Amygdala (tissue), 56 donors: ENCODE results near the gene CCDC7.
"Not testable (repeated sequence)": the region's sequence is repeated elsewhere in the genome, so short reads cannot be mapped to it uniquely, and the experiment has no call there.

ENCODE experiments used
- DNase-seq, 56 donors: peaks; one replicate each; lab custom pipeline; 2025; lab: John Stamatoyannopoulos, UW

CCDC7 gene

GRCh38 chr10:32680803-32681557 is 235.0 kb downstream of the CCDC7 start:
- no peak for DNase-seq

GRCh38 chr10:32684291-32684690 is 238.4 kb downstream of the CCDC7 start:
- no peak for DNase-seq

- DNase-seq, result no peak
These were observed 241.2 kb downstream of the CCDC7 start for GRCh38 chr10:32687116-32687515.

- no peak for DNase-seq
These were observed 241.6 kb downstream of the CCDC7 start for GRCh38 chr10:32687546-32687945.

- DNase-seq, result peak in 2 of 56 donors; percentile 0 to 40
These were observed 246.2 kb downstream of the CCDC7 start for GRCh38 chr10:32692174-32692573.

GRCh38 chr10:32693441-32693979 is 247.6 kb downstream of the CCDC7 start:
- no peak for DNase-seq

GRCh38 chr10:32699683-32700082 is 253.7 kb downstream of the CCDC7 start:
- not testable (repeated sequence) for DNase-seq

- DNase-seq, result no peak
These were observed 267.6 kb downstream of the CCDC7 start for GRCh38 chr10:32713560-32713959.

GRCh38 chr10:32731527-32731926 is 285.6 kb downstream of the CCDC7 start:
- DNase-seq, result no peak

- no peak for DNase-seq
These were observed 293.0 kb downstream of the CCDC7 start for GRCh38 chr10:32738958-32739357.

- no peak for DNase-seq
These were observed 298.4 kb downstream of the CCDC7 start for GRCh38 chr10:32744321-32744720.

- no peak for DNase-seq
These were observed 300.9 kb downstream of the CCDC7 start for GRCh38 chr10:32746869-32747268.

- DNase-seq, result no peak
These were observed 305.6 kb downstream of the CCDC7 start for GRCh38 chr10:32751582-32751981.

- DNase-seq, result not testable (repeated sequence)
These were observed 309.0 kb downstream of the CCDC7 start for GRCh38 chr10:32754900-32755299.

- DNase-seq, result no peak
These were observed 325.3 kb downstream of the CCDC7 start for GRCh38 chr10:32771217-32771616.

GRCh38 chr10:32773105-32773504 is 327.2 kb downstream of the CCDC7 start:
- no peak for DNase-seq

GRCh38 chr10:32786968-32787367 is 341.0 kb downstream of the CCDC7 start:
- no peak for DNase-seq

- DNase-seq, result no peak
These were observed 341.8 kb downstream of the CCDC7 start for GRCh38 chr10:32787690-32788284.

- no peak for DNase-seq
These were observed 342.4 kb downstream of the CCDC7 start for GRCh38 chr10:32788359-32788758.

- DNase-seq, result no peak
These were observed 344.5 kb downstream of the CCDC7 start for GRCh38 chr10:32790483-32790882.

GRCh38 chr10:32793033-32793432 is 347.1 kb downstream of the CCDC7 start:
- DNase-seq, result no peak

- DNase-seq, result peak in 1 of 56 donors; percentile 3
These were observed 349.8 kb downstream of the CCDC7 start for GRCh38 chr10:32795598-32796183.
